Measurements from ENCODE around the gene CISH.
A peak's percentile ranks its signal among the peaks of the same experiment; 100 is the strongest.

CISH gene

DNA sequence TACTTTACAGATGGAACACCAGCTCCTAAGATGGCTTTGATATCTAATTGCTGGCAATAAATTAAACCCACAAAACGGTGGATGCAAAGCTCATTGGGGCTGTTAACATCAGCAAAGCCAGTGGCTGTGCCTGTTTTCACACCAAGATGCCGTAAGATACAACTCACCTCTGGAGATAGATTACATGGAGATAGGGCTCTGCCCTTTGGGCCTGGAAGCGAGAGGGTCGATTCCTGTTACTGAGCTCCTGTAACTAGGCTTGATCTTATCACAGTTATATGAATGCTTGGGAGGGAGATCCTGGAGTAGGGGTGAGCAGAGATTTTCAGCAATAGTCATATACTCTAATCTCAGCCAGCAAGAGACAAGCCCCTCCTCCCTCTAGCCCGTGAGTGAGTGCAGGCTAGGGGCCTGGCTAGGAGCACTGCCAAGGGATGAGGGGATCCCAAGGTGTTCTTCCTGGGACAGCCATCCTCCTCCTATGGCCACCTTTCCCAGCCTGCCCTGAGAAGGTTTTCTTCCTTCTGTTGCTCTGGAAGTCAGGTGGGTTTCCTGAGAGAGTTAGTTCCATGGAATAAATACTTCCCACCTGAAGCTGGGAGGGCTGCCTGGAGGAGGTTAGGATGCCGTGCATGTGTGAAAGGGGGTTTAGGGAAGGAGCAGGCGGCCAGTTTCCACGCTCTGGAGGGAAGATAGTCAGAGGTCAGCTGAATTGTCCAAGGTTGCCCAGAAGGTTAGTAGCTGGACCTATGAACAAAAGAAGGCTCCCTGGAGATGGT is 45.0 kb upstream of the CISH start:
- in situ Hi-C loops (cut with MboI; ENCODE audit: low pct_unique_long_range_greater_than_20kb, low sequenced_read_pairs, unreplicated experiment): no loop called here
- DNase-seq (ENCODE audit: low spot score): no peak

DNA sequence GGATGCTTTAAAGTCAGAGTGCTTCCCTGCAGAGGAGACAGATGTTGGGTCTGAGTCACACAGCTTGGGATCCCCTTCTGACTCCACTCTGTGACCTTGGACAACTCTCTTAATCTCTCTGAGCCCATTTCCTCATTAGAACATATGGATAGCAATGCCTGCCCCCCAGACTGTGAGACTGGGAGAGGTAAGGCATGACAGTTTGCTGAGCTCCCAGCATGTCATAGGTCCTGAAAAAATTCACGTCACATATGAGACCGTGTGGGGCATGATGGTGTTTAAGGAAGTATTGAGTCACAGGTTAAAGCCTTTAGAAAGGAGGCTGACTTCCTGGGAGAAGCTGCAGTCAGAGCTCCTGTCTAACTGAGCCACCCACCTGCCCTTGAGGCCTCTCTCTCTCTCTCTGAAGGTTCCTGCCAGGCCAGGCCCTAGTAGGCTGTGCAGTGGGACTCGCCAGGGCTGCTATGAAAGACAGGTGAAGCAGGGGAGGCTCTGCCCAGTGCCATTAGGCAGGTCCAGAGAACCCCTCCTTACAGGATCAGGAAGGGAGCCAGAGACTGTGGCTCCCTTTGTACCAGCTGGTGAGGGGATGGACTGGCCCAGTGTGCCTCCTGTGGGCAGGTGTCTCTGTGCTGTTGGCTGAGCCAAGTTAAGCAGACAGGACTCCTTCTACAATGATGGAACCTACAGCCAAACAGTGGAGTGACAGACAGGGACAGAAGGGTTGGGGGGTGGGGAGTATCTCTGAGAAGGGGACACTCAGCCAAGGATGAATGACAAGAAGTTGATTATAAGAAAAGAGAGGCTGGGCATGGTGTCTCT is 43.6 kb upstream of the CISH start:
- TF ChIP-seq, protein P1, sequence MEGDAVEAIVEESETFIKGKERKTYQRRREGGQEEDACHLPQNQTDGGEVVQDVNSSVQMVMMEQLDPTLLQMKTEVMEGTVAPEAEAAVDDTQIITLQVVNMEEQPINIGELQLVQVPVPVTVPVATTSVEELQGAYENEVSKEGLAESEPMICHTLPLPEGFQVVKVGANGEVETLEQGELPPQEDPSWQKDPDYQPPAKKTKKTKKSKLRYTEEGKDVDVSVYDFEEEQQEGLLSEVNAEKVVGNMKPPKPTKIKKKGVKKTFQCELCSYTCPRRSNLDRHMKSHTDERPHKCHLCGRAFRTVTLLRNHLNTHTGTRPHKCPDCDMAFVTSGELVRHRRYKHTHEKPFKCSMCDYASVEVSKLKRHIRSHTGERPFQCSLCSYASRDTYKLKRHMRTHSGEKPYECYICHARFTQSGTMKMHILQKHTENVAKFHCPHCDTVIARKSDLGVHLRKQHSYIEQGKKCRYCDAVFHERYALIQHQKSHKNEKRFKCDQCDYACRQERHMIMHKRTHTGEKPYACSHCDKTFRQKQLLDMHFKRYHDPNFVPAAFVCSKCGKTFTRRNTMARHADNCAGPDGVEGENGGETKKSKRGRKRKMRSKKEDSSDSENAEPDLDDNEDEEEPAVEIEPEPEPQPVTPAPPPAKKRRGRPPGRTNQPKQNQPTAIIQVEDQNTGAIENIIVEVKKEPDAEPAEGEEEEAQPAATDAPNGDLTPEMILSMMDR (IDR thresholded peaks at IDR 0.05; ENCODE audit: extremely low read depth, insufficient read depth, missing control alignments): no peak
- DNase-seq (ENCODE audit: low spot score): no peak
- in situ Hi-C loops (cut with MboI; ENCODE audit: low pct_unique_long_range_greater_than_20kb, low sequenced_read_pairs, unreplicated experiment): no loop called here

More for the DNA sequence above, 45.0 kb upstream of the CISH start:
- TF ChIP-seq, protein P1 (IDR thresholded peaks at IDR 0.05; ENCODE audit: extremely low read depth, insufficient read depth, missing control alignments): no peak

- TF ChIP-seq, protein P1 (IDR thresholded peaks at IDR 0.05; ENCODE audit: extremely low read depth, insufficient read depth, missing control alignments): no peak
- DNase-seq (ENCODE audit: low spot score): no peak
- in situ Hi-C loops (cut with MboI; ENCODE audit: low pct_unique_long_range_greater_than_20kb, low sequenced_read_pairs, unreplicated experiment): no loop called here
These were observed 42.5 kb upstream of the CISH start for GRCh38 chr3:50653937-50654595.

DNA sequence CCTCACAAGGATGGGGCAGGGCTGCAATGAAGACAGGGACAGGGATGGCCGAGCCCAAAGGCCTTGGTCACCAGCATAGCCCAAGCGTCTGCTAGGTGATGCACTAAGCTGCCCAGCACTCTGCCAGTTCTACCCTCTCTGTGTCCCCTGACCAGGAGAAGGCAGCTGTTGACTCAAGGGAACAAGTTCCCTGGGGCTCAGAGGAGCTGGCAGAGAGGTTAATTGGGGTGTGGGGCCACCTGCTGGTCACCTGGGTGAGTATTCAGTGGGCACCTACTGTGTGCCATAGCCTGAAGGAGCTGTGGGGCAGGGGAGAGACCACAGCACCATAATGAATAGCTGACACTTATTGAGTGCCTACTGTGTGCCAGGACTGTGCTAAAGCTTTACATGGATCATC is 41.1 kb upstream of the CISH start:
- TF ChIP-seq, protein P1 (IDR thresholded peaks at IDR 0.05; ENCODE audit: extremely low read depth, insufficient read depth, missing control alignments): peak; percentile 76
- DNase-seq (ENCODE audit: low spot score): peak; percentile 52
- in situ Hi-C loops (cut with MboI; ENCODE audit: low pct_unique_long_range_greater_than_20kb, low sequenced_read_pairs, unreplicated experiment): no loop called here

- in situ Hi-C loops (cut with MboI; ENCODE audit: low pct_unique_long_range_greater_than_20kb, low sequenced_read_pairs, unreplicated experiment): no loop called here
- TF ChIP-seq, protein P1 (IDR thresholded peaks at IDR 0.05; ENCODE audit: extremely low read depth, insufficient read depth, missing control alignments): no peak
- DNase-seq (ENCODE audit: low spot score): no peak
These were observed 40.5 kb upstream of the CISH start for GRCh38 chr3:50651920-50652529.

DNA sequence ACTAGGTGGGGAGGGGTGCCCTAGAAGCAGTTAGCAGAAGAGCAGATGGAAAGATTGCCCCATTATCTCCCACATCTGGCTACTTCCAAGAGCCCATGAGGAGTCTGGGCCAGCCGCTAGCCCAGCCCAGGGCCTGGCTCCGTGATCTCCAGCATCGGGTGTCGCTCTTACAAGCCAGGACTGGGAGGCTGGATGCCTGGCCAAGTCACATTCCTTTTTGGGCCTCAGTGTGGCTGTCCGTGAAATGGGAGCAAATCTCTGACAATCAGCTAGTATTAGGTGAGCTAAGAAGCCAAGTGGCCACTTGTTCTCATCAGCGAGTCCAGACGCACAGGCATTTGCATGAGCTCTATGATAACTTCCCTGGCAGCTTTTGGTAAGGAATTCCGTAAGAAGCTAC is 39.9 kb upstream of the CISH start:
- in situ Hi-C loops (cut with MboI; ENCODE audit: low pct_unique_long_range_greater_than_20kb, low sequenced_read_pairs, unreplicated experiment): no loop called here
- TF ChIP-seq, protein P1 (IDR thresholded peaks at IDR 0.05; ENCODE audit: extremely low read depth, insufficient read depth, missing control alignments): no peak
- DNase-seq (ENCODE audit: low spot score): no peak

Measured in GM13977 (cell line).